ENCODE data around the gene KLK15.

Gene KLK15

DNA sequence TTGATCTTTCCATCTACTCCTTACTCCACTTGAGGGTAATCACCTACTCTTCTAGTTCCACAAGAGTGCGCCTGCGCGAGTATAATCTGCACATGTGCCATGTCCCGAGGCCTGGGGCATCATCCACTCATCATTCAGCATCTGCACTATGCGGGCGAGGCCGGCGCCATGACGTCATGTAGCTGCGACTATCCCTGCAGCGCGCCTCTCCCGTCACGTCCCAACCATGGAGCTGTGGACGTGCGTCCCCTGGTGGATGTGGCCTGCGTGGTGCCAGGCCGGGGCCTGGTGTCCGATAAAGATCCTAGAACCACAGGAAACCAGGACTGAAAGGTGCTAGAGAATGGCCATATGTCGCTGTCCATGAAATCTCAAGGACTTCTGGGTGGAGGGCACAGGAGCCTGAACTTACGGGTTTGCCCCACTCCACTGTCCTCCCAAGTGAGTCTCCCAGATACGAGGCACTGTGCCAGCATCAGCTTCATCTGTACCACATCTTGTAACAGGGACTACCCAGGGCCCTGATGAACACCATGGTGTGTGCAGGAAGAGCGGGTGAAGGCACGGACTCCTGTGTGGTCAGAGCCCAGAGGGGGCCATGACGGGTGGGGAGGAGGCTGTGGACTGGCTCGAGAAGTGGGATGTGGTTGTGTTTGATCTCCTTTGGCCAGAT, 37.2 kb upstream of the KLK15 start:
- no peak for TF ChIP-seq TAF1 (IDR thresholded peaks at IDR 0.05; ENCODE audit: borderline replicate concordance, insufficient read depth, low read length)
- TF ChIP-seq, protein P1, sequence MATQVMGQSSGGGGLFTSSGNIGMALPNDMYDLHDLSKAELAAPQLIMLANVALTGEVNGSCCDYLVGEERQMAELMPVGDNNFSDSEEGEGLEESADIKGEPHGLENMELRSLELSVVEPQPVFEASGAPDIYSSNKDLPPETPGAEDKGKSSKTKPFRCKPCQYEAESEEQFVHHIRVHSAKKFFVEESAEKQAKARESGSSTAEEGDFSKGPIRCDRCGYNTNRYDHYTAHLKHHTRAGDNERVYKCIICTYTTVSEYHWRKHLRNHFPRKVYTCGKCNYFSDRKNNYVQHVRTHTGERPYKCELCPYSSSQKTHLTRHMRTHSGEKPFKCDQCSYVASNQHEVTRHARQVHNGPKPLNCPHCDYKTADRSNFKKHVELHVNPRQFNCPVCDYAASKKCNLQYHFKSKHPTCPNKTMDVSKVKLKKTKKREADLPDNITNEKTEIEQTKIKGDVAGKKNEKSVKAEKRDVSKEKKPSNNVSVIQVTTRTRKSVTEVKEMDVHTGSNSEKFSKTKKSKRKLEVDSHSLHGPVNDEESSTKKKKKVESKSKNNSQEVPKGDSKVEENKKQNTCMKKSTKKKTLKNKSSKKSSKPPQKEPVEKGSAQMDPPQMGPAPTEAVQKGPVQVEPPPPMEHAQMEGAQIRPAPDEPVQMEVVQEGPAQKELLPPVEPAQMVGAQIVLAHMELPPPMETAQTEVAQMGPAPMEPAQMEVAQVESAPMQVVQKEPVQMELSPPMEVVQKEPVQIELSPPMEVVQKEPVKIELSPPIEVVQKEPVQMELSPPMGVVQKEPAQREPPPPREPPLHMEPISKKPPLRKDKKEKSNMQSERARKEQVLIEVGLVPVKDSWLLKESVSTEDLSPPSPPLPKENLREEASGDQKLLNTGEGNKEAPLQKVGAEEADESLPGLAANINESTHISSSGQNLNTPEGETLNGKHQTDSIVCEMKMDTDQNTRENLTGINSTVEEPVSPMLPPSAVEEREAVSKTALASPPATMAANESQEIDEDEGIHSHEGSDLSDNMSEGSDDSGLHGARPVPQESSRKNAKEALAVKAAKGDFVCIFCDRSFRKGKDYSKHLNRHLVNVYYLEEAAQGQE (IDR thresholded peaks at IDR 0.05; ENCODE audit: insufficient read depth in 1 of 2, low read depth in 2 of 2, low read length in 2 of 2), result no peak
- no peak for TF ChIP-seq POLR2AphosphoS5 (IDR thresholded peaks at IDR 0.05; ENCODE audit: low read depth, low read length)
- no peak for TF ChIP-seq FOXP2 (optimal IDR thresholded peaks at IDR 0.05; ENCODE audit: borderline replicate concordance, extremely low read depth, extremely low read length, insufficient read depth)
- no peak for TF ChIP-seq SIN3A (IDR thresholded peaks at IDR 0.05; ENCODE audit: borderline replicate concordance, insufficient read depth, low read length)

DNA sequence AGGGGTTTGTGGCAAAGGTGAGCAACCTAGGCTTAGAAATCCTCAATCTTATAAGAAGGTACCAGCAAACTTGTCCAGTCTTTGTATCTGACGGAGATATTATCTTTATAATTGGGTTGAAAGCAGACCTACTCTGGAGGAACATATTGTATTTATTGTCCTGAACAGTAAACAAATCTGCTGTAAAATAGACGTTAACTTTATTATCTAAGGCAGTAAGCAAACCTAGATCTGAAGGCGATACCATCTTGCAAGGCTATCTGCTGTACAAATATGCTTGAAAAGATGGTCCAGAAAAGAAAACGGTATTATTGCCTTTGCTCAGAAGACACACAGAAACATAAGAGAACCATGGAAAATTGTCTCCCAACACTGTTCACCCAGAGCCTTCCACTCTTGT, 36.1 kb upstream of the KLK15 start:
- TF ChIP-seq POLR2AphosphoS5 (IDR thresholded peaks at IDR 0.05; ENCODE audit: low read depth, low read length) (no peak), TAF1 (IDR thresholded peaks at IDR 0.05; ENCODE audit: borderline replicate concordance, insufficient read depth, low read length) (no peak), SIN3A (IDR thresholded peaks at IDR 0.05; ENCODE audit: borderline replicate concordance, insufficient read depth, low read length) (no peak), FOXP2 (optimal IDR thresholded peaks at IDR 0.05; ENCODE audit: borderline replicate concordance, extremely low read depth, extremely low read length, insufficient read depth) (no peak)
- TF ChIP-seq, protein P1 (IDR thresholded peaks at IDR 0.05; ENCODE audit: insufficient read depth in 1 of 2, low read depth in 2 of 2, low read length in 2 of 2), result no peak

DNA sequence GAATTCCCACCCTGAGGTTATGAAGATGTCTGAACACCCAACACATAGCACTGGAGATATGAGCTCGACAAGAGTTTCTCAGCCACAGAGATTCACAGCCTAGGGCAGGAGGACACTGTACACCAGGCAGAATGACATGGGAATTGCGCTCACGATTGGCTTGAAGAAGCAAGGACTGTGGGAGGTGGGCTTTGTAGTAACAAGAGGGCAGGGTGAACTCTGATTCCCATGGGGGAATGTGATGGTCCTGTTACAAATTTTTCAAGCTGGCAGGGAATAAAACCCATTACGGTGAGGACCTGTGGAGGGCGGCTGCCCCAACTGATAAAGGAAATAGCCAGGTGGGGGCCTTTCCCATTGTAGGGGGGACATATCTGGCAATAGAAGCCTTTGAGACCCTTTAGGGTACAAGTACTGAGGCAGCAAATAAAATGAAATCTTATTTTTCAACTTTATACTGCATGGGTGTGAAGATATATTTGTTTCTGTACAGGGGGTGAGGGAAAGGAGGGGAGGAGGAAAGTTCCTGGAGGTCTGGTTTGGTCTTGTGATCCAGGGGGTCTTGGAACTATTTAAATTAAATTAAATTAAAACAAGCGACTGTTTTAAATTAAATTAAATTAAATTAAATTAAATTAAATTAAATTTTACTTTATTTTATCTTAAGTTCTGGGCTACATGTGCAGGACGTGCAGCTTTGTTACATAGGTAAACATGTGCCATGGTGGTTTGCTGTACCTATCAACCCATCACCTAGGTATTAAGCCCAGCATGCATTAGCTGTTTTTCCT, 28.3 kb upstream of the KLK15 start:
- TF ChIP-seq SIN3A (IDR thresholded peaks at IDR 0.05; ENCODE audit: borderline replicate concordance, insufficient read depth, low read length) (no peak), POLR2AphosphoS5 (IDR thresholded peaks at IDR 0.05; ENCODE audit: low read depth, low read length) (no peak)

DNA sequence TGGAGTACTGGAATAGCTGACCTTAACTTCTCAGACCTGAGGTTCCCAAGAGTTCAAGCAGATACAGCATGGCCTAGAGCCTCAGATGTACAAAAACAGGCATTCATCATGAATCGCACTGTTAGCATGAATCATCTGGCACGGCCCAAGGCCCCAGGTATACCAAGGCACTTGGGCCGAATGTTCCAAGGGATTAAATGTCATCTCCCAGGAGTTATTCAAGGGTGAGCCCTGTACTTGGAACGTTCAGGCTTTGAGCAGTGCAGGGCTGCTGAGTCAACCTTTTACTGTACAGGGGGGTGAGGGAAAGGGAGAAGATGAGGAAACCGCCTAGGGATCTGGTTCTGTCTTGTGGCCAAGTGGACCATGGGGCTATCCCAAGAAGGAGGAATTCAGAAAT, 27.6 kb upstream of the KLK15 start:
- TF ChIP-seq POLR2AphosphoS5 (IDR thresholded peaks at IDR 0.05; ENCODE audit: low read depth, low read length) (no peak), FOXP2 (optimal IDR thresholded peaks at IDR 0.05; ENCODE audit: borderline replicate concordance, extremely low read depth, extremely low read length, insufficient read depth) (no peak), TAF1 (IDR thresholded peaks at IDR 0.05; ENCODE audit: borderline replicate concordance, insufficient read depth, low read length) (no peak), SIN3A (IDR thresholded peaks at IDR 0.05; ENCODE audit: borderline replicate concordance, insufficient read depth, low read length) (no peak)
- TF ChIP-seq, protein P1 (IDR thresholded peaks at IDR 0.05; ENCODE audit: insufficient read depth in 1 of 2, low read depth in 2 of 2, low read length in 2 of 2), result no peak

DNA sequence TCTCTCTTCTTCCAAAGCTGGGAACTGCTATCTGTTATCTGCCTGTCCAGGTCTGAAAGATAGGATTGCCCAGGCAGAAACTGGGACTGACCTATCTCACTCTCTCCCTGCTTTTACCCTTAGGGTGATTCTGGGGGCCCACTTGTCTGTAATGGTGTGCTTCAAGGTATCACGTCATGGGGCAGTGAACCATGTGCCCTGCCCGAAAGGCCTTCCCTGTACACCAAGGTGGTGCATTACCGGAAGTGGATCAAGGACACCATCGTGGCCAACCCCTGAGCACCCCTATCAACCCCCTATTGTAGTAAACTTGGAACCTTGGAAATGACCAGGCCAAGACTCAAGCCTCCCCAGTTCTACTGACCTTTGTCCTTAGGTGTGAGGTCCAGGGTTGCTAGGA, 26.5 kb upstream of the KLK15 start:
- TF ChIP-seq, protein P1 (IDR thresholded peaks at IDR 0.05; ENCODE audit: insufficient read depth in 1 of 2, low read depth in 2 of 2, low read length in 2 of 2), result no peak
- TF ChIP-seq SIN3A (IDR thresholded peaks at IDR 0.05; ENCODE audit: borderline replicate concordance, insufficient read depth, low read length) (no peak), FOXP2 (optimal IDR thresholded peaks at IDR 0.05; ENCODE audit: borderline replicate concordance, extremely low read depth, extremely low read length, insufficient read depth) (no peak), TAF1 (IDR thresholded peaks at IDR 0.05; ENCODE audit: borderline replicate concordance, insufficient read depth, low read length) (no peak), POLR2AphosphoS5 (IDR thresholded peaks at IDR 0.05; ENCODE audit: low read depth, low read length) (no peak)

Data from PFSK-1 (cell line).